GM21526 (cell line): ENCODE results near the gene CCDC57.
A peak's percentile ranks its signal among the peaks of the same experiment; 100 is the strongest.
"Not testable (repeated sequence)": the region's sequence is repeated elsewhere in the genome, so short reads cannot be mapped to it uniquely, and the experiment has no call there.

Experiments used
- ATAC-seq: cut with Tn5 transposase; IDR thresholded peaks from one replicate; pipeline ENCODE4 v1.9.1; 2021; ENCODE audit warnings: moderate library complexity; ENCODE audit not compliant: unreplicated experiment, low FRiP score

CCDC57 gene

GRCh38 chr17:82212331-82213250, at the start of gene CCDC57:
CCDC57 (minus strand) TSS chr17:82212842; CDS start chr17:82201944, 10,898 bp downstream.
- ATAC-seq = peak; percentile 68

- ATAC-seq = no peak
These were observed 49.7 kb upstream of the CCDC57 start for GRCh38 chr17:82262344-82262743.

GRCh38 chr17:82259972-82260961, 47.6 kb upstream of the CCDC57 start:
- ATAC-seq = not testable (repeated sequence)

- ATAC-seq = no peak
These were observed 45.9 kb upstream of the CCDC57 start for GRCh38 chr17:82258555-82258954.

GRCh38 chr17:82257473-82257872, 44.8 kb upstream of the CCDC57 start:
- ATAC-seq = no peak

GRCh38 chr17:82256242-82256885, 43.7 kb upstream of the CCDC57 start:
- ATAC-seq = no peak

- ATAC-seq = no peak
These were observed 42.8 kb upstream of the CCDC57 start for GRCh38 chr17:82255402-82255972.

- not testable (repeated sequence) for ATAC-seq
These were observed 42.1 kb upstream of the CCDC57 start for GRCh38 chr17:82254746-82255145.

- not testable (repeated sequence) for ATAC-seq
These were observed 41.5 kb upstream of the CCDC57 start for GRCh38 chr17:82254096-82254495.

GRCh38 chr17:82253179-82253544, 40.5 kb upstream of the CCDC57 start:
- no peak for ATAC-seq

GRCh38 chr17:82252511-82253178, 40.0 kb upstream of the CCDC57 start:
- ATAC-seq = no peak

GRCh38 chr17:82250868-82251500, 38.3 kb upstream of the CCDC57 start:
- ATAC-seq = no peak

GRCh38 chr17:82249896-82250581, 37.4 kb upstream of the CCDC57 start:
- ATAC-seq = no peak

GRCh38 chr17:82248815-82249674, 36.4 kb upstream of the CCDC57 start:
- ATAC-seq = no peak

- no peak for ATAC-seq
These were observed 35.4 kb upstream of the CCDC57 start for GRCh38 chr17:82247856-82248671.

- no peak for ATAC-seq
These were observed 34.7 kb upstream of the CCDC57 start for GRCh38 chr17:82247182-82247823.
